ENCODE results near the gene PTN. TPM values are rescaled to one million over a fixed set of nuclear protein-coding genes. Genes with fewer than 3 reads are reported as not detected.

Gene PTN
- polyA plus RNA-seq, 3 donors: not detected

DNA sequence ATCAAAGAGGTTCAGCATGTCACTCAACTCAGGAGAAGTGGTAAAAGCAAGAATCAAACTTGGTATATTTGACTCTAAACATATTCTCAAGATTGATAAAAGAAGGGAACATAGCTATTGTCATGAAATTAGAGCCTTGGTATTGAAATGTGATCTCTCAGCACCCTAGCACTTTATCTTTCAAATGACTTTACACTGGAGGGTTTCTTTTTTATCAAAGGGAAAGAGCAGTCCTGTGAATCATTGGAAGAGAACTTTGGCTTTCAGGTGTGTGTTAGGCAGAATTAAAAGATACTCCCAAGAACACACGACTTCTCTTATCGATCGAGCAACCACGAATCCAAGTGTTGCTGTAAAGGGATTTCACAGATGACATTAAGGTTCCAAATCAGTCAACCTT, 54.4 kb downstream of the PTN start:
- Histone ChIP-seq H3K27ac (ENCODE audit: low read depth in 1 of 2, low read length in 2 of 2) (no peak overlapping the region), H3K27me3 (ENCODE audit: control insufficient read depth in 2 of 2, insufficient read depth in 2 of 2, low read length in 2 of 2) (no peaks in the 10 kb centered on the region), H3K4me2 (replicated peaks; ENCODE audit: extremely low read depth, low read length, poor library complexity, severe bottlenecking) (no peak overlapping the region), H3K9me3 (replicated peaks in 1 of 2; ENCODE audit: control insufficient read depth in 1 of 2, insufficient read depth in 1 of 2, low read length in 2 of 2) (no peaks in the 10 kb centered on the region), H3K4me3 (replicated peaks in 1 of 3; ENCODE audit: low read depth in 2 of 3, low read length in 3 of 3) (no peak overlapping the region), H4K20me1 (ENCODE audit: insufficient read depth, low read length) (no peaks in the 10 kb centered on the region), H3K4me1 (ENCODE audit: control insufficient read depth in 1 of 2, insufficient read depth in 2 of 2, low read length in 2 of 2) (no peaks in the 10 kb centered on the region), H3K79me2 (ENCODE audit: insufficient read depth, low read length) (no peaks in the 10 kb centered on the region), H3K9ac (ENCODE audit: insufficient read depth, low read length, poor library complexity, severe bottlenecking) (no peak overlapping the region), H2AFZ (ENCODE audit: insufficient read depth, low read depth, low read length, poor library complexity, severe bottlenecking) (no peak overlapping the region), H3K36me3 (replicated peaks in 1 of 2; ENCODE audit: control insufficient read depth in 1 of 2, insufficient read depth in 2 of 2, low read length in 2 of 2) (no peaks in the 10 kb centered on the region)
- no CpG with 5 or more reads among the region's 4 CpGs for WGBS (ENCODE audit: insufficient coverage)
- intact Hi-C loops (cut with micrococcal nuclease): no loop called here
- H3K4me3 Mint-ChIP-seq: no peak overlapping the region
- H3K4me1 Mint-ChIP-seq: no peaks in the 10 kb centered on the region
- H3K27me3 Mint-ChIP-seq (ENCODE audit: low read depth in 3 of 3): no peaks in the 10 kb centered on the region
- DNase-seq: no peak
- H3K27ac Mint-ChIP-seq: no peak overlapping the region
- no peaks in the 10 kb centered on the region for H3K36me3 Mint-ChIP-seq
- TF ChIP-seq CTCF (IDR thresholded peaks at IDR 0.05): no peak
- peaks cover 0 to 3% (median 0%) of the 10 kb centered on the region in 7 donors for H3K9me3 Mint-ChIP-seq

DNA sequence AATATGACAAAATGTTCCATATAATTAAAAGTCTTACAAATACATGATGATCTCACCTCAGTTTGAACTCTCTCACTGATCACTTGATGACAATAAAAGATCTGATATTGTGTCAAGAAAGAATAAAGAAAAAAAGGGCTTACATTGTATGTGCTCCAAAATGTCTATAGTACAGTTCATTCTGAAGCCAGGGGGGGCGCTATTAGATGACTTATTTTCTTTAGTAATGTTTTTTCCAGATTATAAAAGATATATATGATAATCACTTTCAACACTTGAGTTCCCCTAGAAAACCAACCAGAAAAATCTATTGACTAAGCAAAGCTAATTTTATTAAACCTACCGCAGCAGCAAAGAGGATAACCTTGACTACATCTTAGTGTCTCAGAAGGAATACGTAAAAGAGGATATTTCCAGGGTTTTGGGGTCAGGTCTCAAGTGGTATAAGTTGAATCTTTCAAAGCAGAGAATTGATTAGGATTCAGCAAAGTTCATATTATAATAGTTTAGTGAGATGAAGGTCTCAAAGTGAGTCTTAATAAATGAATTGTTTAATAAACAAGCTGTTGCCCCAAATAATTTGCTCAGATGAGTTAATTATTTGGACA, 55.8 kb downstream of the PTN start:
- no CpG with 5 or more reads among the region's 3 CpGs for WGBS (ENCODE audit: insufficient coverage)
- peaks cover 0 to 4% (median 0%) of the 10 kb centered on the region in 7 donors for H3K9me3 Mint-ChIP-seq
- intact Hi-C loops (cut with micrococcal nuclease): no loop called here

More for the DNA sequence above, 55.8 kb downstream of the PTN start:
- H3K27ac Mint-ChIP-seq: no peak overlapping the region
- H3K4me1 ChIP-seq (ENCODE audit: control insufficient read depth in 1 of 2, insufficient read depth in 2 of 2, low read length in 2 of 2): no peaks in the 10 kb centered on the region
- no peak overlapping the region for H3K4me3 Mint-ChIP-seq
- H3K9me3 ChIP-seq (replicated peaks in 1 of 2; ENCODE audit: control insufficient read depth in 1 of 2, insufficient read depth in 1 of 2, low read length in 2 of 2): no peaks in the 10 kb centered on the region
- H3K27me3 Mint-ChIP-seq (ENCODE audit: low read depth in 3 of 3): no peaks in the 10 kb centered on the region
- H3K4me3 ChIP-seq (replicated peaks in 1 of 3; ENCODE audit: low read depth in 2 of 3, low read length in 3 of 3): no peak overlapping the region
- no peaks in the 10 kb centered on the region for H4K20me1 ChIP-seq (ENCODE audit: insufficient read depth, low read length)
- no peak overlapping the region for H3K9ac ChIP-seq (ENCODE audit: insufficient read depth, low read length, poor library complexity, severe bottlenecking)
- no peaks in the 10 kb centered on the region for H3K36me3 ChIP-seq (replicated peaks in 1 of 2; ENCODE audit: control insufficient read depth in 1 of 2, insufficient read depth in 2 of 2, low read length in 2 of 2)
- no peaks in the 10 kb centered on the region for H3K79me2 ChIP-seq (ENCODE audit: insufficient read depth, low read length)
- H3K4me1 Mint-ChIP-seq: no peaks in the 10 kb centered on the region
- H3K36me3 Mint-ChIP-seq: no peaks in the 10 kb centered on the region
- H2AFZ ChIP-seq (ENCODE audit: insufficient read depth, low read depth, low read length, poor library complexity, severe bottlenecking): no peak overlapping the region
- no peak for DNase-seq
- H3K4me2 ChIP-seq (replicated peaks; ENCODE audit: extremely low read depth, low read length, poor library complexity, severe bottlenecking): no peak overlapping the region
- H3K27me3 ChIP-seq (ENCODE audit: control insufficient read depth in 2 of 2, insufficient read depth in 2 of 2, low read length in 2 of 2): no peaks in the 10 kb centered on the region
- TF ChIP-seq CTCF (IDR thresholded peaks at IDR 0.05): no peak
- H3K27ac ChIP-seq (ENCODE audit: low read depth in 1 of 2, low read length in 2 of 2): no peak overlapping the region

Measured in CD14-positive monocyte (primary cell).